ENCODE data around the gene NDUFS8.
"Not testable (repeated sequence)": the region's sequence is repeated elsewhere in the genome, so short reads cannot be mapped to it uniquely, and the experiment has no call there.

NDUFS8 gene

GRCh38 chr11:68030318-68031143, at the start of gene NDUFS8:
NDUFS8 (plus strand) TSS chr11:68030681; CDS start chr11:68032152, 1,471 bp downstream.
- peak; percentile 99 for DNase-seq

- DNase-seq: not testable (repeated sequence)
These were observed 49.3 kb upstream of the NDUFS8 start for GRCh38 chr11:67981226-67981625.

DNA sequence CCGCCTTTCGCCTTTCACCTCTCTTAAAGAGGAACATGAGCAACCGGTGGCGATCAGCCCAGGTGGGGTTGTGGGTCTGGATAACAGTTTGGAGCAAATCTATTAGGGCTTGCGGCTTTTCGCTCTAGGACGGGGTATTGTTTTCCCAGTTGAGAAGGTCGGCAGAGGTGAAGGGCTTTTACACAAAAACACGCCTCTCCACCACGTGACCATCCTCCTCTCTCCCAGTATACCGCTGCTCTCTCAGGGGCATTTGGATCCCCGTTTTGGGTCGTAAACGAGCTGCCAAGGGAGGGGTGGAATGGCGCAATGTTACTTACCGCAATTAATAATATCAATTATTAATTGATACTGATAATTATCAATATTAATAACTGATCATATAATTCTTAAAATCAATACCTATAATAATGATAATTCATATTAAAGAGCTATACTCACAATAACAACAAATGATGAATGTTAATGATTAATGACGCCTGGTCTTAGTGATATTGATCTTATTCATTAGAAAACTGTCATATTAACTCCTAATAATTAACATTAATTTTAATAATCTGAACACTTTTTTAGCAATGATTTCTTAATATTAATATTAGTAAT, 48.1 kb upstream of the NDUFS8 start:
- DNase-seq: not testable (repeated sequence)

DNA sequence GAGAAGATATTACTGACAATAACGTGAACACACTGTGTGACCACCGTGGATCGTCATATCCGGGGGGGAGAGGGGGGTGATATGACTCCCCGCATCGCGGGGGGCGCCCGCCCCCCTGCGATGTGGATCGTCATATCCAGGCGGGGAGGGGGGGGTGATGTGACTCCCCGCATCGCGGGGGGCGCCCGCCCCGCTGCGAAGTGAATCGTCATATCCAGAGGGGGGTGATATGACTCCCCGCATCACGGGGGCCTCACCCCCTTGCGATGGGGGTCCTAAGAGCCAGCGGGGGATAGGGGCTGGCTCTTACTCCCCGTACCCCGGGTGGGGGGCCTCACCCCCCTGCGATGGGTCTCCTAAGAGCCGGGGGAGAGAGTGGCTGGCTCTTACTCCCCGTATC, 46.5 kb upstream of the NDUFS8 start:
- no peak for DNase-seq

DNA sequence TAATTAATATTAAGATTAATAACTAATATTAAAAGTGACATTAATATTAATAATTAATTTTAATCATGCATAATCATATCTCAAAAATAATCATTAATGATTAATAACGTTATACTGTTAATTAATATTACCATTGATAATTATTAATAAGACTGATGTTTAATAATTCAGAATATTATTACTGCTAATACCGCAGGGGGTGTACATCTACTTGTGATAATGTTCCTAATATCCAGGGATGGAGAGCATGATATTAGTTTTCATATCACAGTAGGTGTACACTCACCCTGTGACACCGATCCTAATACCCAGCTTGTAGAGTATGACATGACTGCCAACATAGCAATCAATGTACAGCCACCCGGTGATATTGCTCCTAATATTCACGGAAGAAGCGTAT, 45.2 kb upstream of the NDUFS8 start:
- not testable (repeated sequence) for DNase-seq

DNA sequence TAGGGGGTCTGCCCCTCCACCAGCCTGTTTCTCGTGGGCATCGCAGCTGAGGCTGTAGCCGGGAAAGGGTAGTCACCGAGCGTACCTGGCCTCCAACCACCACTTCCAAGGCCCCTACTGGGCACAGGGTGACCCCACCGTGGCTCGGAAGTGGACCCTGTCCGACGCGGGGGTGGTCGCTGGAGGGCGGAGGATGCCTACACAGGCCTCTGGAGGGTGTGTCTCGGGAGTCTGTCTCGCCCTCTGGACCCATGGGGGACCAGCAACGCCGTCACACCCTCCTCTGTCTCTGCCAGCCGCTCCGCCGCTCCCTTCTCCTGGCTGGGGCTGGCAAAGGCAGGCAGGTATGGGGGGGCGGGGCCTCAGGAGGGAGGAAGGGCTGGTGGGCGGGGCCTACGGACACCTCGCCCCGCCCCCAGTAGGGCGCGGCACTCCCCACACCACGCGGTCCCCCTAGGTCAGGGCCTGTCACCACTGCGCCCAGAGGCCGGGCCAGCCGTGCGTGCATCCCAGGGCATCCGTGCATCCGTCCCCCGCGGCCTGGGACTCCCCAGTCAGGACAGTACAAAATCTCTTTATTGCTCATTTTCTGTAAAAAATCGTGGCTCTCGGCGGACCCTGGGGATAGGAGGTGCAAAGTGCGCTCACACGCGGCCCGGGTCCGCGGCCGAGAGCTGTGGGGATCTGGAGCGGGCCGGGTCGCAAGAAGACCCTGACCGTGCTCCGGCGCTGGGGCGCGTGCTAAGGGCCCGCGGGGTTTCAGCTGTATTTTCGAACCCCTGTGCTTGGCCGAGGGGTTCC, 39.7 kb upstream of the NDUFS8 start:
- not testable (repeated sequence) for DNase-seq

GRCh38 chr11:67991347-67992121, 38.9 kb upstream of the NDUFS8 start:
- not testable (repeated sequence) for DNase-seq

DNA sequence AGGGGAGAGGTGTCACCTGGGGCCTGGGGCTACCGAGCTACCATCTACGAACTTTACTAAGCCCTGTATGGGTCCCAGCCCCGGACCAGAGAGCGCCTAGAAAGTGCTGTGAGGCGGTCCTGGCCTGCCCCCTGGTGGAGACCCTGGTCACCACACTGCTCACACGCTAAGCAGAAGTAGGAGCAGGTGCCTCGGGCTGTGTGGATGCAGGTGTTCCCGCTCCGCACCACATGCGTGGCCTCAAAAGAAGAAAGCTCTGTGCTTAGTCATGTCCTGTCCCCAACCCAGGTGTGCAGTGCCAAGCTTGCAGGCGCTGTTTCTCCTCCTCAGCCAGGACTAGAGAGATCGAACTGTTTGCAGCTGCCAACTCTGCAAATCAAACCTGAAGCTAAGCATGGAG, 36.7 kb upstream of the NDUFS8 start:
- not testable (repeated sequence) for DNase-seq

DNA sequence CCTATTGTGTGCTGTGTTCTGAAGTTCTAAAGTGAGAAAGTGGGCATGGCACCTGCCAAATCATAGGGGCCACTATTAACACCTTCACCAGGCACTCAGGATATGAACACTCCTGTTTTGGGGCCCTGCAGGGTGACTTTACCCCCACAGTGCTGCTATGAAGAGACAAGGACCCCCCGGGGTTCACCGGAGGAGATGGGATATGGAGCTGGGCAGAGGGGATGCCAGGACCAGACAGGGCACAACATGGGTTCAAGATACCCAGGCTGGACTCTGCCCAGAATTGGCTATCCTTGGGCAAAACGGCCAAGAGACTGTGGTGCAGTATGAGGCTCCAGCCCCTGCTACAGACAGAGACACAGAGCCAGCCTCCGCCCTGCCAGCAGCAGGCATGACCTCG, 36.1 kb upstream of the NDUFS8 start:
- not testable (repeated sequence) for DNase-seq

- not testable (repeated sequence) for DNase-seq
These were observed 35.4 kb upstream of the NDUFS8 start for GRCh38 chr11:67995129-67995528.

GRCh38 chr11:67995579-67995978, 34.9 kb upstream of the NDUFS8 start:
- not testable (repeated sequence) for DNase-seq

DNA sequence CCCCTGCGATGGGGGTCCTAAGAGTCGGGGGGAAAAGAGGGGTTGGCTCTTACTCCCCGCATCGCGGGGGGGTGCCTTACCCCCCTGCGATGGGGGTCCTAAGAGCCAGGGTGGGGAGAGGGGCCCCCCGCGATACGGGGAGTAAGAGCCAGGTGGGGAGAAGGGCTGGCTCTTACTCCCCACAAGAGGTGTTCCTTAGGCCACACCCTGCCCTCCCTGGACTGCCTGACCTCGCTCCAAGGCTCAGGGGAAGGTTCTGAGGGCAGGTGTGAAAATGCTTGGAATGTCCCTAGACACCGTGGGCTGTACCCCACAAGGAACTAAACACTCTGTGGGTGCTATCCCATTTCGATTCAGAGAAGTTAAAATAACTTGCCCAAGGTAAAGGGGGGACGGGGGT, 34.4 kb upstream of the NDUFS8 start:
- no peak for DNase-seq

GRCh38 chr11:67996622-67997474, 33.6 kb upstream of the NDUFS8 start:
- DNase-seq: no peak

DNA sequence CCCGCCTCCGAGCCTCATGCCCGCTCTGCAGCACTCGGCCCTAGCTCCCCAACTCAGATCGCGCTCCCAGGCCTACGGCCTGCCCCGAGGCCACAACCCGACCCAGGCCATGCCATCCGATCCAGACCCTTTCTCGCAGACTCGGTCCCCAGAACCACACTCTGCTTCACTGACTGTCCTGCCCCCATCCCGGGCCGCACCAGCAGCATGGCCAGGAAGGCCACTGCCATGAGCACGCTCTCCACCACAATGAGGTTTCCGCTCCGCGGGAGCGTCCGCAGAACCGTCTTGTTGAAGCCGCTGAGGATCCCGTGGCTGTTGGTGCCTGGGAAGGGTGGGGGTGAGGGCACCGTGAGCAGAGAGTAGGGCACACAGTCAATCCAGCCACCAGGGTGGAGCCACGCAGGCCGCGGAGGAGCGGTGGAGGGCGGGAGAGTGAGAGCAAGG, 33.0 kb upstream of the NDUFS8 start:
- no peak for DNase-seq

DNA sequence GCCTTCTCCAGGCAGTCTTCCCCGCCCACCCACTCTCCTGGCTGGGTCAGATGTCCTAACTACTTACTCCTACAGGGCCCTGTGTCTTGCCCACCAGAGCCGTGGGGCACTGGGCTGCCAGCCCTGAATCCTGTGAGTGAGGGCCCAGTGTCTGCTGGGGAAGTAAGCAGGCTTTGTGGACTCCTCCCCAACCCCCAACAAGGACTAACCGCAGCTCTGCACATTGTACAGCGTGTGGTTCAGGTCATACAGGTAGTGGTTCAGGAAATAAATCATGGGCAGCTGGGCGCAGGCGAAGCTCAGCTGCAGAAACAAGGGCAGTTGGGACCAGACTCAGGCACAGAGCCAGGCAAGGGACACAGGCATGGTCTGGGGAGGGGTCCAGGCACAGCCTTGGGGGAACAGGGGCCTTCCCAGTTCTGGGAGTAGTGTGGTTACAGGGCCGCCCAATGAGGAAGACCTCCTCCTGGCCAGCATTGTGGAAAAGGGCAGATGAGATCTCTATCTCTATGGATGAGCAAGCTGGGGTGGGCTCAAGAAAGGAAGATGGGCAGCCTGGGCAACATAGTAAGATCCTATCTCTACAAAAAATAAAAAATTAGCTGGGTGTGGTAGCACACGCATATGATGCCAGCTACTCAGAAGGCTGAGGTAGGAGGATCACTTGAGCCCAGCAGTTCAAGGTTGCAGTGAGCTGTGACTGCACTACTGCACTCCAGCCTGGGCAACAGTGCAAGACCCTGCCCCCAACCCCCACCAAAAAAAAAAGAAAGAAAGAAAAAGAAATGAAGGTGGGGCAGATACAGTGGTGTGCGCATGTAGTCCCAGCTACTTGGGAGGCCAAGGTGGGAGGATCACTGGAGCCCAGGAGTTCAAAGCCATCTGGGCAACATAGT, 32.1 kb upstream of the NDUFS8 start:
- no peak for DNase-seq

- no peak for DNase-seq
These were observed 31.3 kb upstream of the NDUFS8 start for GRCh38 chr11:67999201-67999629.

- DNase-seq: no peak
These were observed 30.8 kb upstream of the NDUFS8 start for GRCh38 chr11:67999704-68000103.

GRCh38 chr11:68002575-68002937, 27.9 kb upstream of the NDUFS8 start:
- DNase-seq: no peak

DNA sequence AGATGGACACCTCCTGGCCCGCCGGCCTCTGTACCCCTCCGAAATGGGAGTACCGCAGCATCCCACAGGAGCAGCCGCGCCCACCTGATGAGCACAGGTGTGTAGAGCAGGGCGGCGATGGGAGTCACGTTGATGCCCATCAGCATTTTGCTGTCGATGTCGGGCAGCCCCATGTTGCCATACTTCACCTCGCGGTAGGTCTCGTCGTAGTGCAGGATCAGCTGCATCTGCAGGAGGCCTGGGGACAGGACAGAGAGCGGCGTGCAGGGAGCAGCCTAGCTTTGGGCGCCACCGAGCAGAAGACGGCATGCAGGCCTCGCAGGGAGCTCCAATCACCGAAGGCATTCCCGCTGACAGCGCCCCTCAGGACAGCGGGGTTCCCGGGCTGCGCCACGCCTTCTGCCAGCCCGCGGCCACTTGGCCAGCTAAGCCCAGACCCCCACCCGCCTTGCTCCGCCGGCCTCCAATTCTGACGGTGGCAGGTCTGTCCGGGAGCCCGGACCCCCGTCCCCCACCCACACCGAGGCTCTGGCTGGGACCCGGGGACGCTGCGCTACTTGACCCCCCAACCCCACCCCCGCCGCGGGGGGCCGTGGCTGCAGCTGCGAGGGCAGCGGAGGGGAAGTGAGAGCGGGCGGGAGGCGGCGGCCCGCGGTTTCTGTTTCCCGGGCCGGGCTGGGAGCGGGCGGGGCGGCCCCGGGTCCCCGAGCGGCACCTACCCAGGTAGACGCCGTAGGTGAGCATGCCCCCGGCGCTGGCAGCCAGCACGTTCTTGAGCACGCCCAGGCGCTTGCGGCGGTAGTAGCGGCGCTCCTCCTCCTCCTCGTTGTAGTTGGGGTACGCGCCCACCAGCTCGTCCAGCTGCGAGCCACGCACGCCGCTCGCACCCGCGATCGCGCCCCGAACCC, 27.3 kb upstream of the NDUFS8 start:
- no peak for DNase-seq
